GM12891 (cell line): Measurements from ENCODE around the gene PKP2.

ENCODE experiments used
- POLR2A ChIP-seq: IDR thresholded peaks from 2 replicates; pipeline ENCODE4 v1.6.1; 2011; ENCODE audit warnings: low read depth, low read length, control low read depth
- POLR2AphosphoS5 ChIP-seq: IDR thresholded peaks from 2 replicates; pipeline ENCODE4 v1.6.1; 2011; ENCODE audit warnings: low read depth, low read length, control low read depth
- SPI1 ChIP-seq: IDR thresholded peaks from 2 replicates; pipeline ENCODE4 v1.6.1; 2011; ENCODE audit warnings: low read depth, low read length, control low read depth
- TAF1 ChIP-seq: IDR thresholded peaks from 2 replicates; pipeline ENCODE4 v1.6.1; 2011; ENCODE audit warnings: low read depth, low read length, control low read depth

- TF ChIP-seq POLR2AphosphoS5, result no peak
- no peak for TF ChIP-seq POLR2A
- TF ChIP-seq SPI1, result no peak
- no peak for TF ChIP-seq TAF1
These were observed 31.8 kb downstream of the PKP2 start for GRCh38 chr12:32864731-32865130.
